H7 (cell line): Measurements from ENCODE around the gene FBXO24. TPM values are rescaled to one million over a fixed set of nuclear protein-coding genes. Genes with fewer than 3 reads are reported as not detected.
"Not testable (repeated sequence)": the region's sequence is repeated elsewhere in the genome, so short reads cannot be mapped to it uniquely, and the experiment has no call there.

Experiments used
- DNase-seq: peaks from one replicate; pipeline ENCODE4 v3.0.0; 2012
- H3K27me3 ChIP-seq: 2 replicates; pipeline ENCODE4 v1.6.0; 2011; ENCODE audit warnings: mild to moderate bottlenecking, low read length; ENCODE audit not compliant: control insufficient read depth, insufficient read depth
- H3K36me3 ChIP-seq: replicated peaks from 2 replicates; pipeline ENCODE4 v1.5.1; 2011; ENCODE audit warnings: low read length; ENCODE audit not compliant: control insufficient read depth, insufficient read depth
- H3K4me3 ChIP-seq: 2 replicates; pipeline ENCODE4 v1.5.1; 2011; ENCODE audit warnings: low read depth, mild to moderate bottlenecking, control low read depth, low read length, moderate library complexity; ENCODE audit not compliant: insufficient read depth
- total RNA-seq: library from RNA; depleted of rRNA; stranded (reverse); fragments of >200 nt; shearing (Covaris generic); gene quantifications from 2 replicates; pipeline ENCODE4 v1.2.3, GENCODE V29; 2014; rRNA removed

The FBXO24 gene, protein sequence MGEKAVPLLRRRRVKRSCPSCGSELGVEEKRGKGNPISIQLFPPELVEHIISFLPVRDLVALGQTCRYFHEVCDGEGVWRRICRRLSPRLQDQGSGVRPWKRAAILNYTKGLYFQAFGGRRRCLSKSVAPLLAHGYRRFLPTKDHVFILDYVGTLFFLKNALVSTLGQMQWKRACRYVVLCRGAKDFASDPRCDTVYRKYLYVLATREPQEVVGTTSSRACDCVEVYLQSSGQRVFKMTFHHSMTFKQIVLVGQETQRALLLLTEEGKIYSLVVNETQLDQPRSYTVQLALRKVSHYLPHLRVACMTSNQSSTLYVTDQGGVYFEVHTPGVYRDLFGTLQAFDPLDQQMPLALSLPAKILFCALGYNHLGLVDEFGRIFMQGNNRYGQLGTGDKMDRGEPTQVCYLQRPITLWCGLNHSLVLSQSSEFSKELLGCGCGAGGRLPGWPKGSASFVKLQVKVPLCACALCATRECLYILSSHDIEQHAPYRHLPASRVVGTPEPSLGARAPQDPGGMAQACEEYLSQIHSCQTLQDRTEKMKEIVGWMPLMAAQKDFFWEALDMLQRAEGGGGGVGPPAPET
- total RNA-seq: 0.94 and 1.7 TPM in 2 replicates

DNA sequence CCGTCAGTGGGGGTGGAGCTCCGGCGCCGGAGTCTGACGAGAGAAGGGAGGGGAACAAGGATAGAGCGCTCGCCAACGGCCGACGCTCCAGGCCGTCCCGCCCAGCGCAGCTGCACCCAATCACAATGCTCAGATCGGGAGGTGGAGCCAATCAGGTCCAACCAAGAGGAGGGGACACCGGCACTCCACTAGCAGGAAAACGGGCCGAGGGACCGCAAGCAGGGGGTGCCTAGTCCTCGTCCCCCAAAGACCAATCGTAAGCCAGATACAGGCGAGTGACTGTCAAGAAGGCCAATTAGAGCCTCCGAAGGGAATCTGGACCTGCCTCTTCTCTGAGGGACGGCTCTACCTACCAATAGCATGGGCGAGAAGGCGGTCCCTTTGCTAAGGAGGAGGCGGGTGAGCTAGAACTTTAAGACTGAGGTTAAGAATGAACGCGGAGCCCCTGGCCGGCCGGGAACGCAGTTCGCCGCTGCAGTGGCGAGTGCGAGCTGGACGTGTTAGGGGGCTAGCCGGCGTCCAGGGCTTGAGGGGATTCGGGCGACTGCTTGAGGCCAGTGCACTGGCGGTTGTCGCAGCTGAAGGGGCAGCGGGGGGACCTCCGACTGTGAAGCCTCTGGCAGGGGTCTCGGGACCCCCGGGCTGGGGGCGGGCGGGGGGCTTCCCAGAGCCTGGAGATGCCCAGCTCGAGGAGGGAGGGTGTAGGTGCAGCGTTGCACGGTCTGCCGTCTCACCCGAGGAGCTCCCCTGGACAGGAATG lies at the start of gene FBXO24:
Gene FBXO24 (plus strand): TSS at position 63 of the 760 bp plus-strand sequence. CDS start 298 bp downstream, at position 361.
- peak within 1 kb of the TSS; percentile 98 for H3K4me3 ChIP-seq
- peaks cover 12% of the 10 kb centered on the region; the same call in 1 of the 2 replicates for H3K27me3 ChIP-seq
- peaks cover 6% of the 10 kb centered on the region for H3K36me3 ChIP-seq
- DNase-seq: peak; percentile 100

DNA sequence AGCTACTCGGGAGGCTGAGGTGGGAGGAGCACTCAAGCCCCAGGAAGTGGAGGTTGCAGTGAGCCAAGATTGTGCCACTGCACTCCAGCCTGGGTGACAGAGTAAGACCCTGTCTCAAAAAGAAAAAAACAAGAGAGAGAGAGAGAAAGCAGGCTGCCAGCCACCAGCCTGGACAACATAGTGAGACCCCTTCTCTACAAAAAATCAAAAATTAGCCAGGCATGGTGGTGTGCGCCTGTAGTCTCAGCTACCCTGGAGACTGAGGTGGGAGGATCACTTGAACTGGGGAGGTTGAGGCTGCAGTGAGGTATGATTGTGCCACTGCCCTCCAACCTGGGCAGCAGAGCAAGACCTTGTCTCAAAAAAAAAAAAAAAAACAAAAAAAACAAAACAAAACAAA lies 49.4 kb upstream of the FBXO24 start:
- not testable (repeated sequence) for H3K4me3 ChIP-seq, DNase-seq, H3K36me3 ChIP-seq
- H3K27me3 ChIP-seq: peaks cover 13% of the 10 kb centered on the region

DNA sequence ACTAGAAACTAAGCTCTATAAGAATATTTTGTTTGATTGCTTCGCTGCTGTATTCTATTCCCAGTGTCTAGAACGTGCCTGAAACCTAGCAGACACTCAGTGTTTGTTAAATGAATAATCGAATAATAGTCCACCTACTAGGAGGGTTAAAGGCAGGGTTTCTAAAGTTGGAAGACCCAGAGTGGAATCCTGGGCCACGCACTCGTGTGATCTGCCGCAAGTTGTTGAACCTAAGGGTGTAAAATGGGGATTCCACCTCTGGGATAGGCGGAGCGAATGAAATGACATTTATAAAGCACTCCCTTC lies 47.8 kb upstream of the FBXO24 start:
- H3K36me3 ChIP-seq: no peaks in the 10 kb centered on the region
- peak overlapping the region; percentile 45 for H3K4me3 ChIP-seq
- no peak for DNase-seq
- peaks cover 13% of the 10 kb centered on the region for H3K27me3 ChIP-seq

DNA sequence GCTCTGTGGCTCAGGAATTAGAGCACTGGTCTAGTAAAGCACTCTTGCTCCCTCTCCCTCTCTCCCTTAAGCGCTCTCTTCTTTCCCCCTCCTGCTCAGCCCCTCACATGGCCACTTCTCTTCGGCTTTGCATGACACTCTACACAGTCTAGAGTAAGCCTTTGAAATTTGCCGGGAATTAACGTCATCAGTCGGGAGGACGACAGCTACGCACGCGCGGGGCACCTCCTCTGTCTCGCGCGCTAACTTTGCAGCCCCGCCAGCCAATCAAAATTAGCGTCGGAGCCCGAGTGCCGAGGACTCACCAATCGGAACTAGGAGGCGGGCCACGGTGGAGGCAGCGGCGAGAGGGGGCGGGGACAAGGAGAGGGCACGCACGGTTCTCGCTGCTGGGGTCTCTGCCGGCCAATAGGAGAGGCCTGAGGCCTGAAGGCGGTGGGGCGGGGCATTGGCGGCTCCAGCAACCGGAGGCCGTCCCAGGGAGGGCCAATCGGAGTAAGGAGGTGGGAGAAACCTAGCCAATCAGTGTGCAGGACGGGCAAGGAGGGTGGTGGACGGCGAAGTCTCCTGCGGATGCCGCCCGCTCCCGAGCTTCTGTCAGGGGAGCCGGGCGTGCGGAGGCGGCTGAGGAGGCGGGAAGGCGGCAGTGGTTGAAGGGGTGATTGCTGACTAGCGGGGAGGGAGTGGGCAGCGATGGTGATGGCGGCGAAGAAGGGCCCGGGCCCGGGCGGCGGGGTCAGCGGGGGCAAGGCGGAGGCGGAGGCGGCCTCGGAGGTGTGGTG lies 47.3 kb upstream of the FBXO24 start, which contains the start of gene AGFG2:
Gene AGFG2 (plus strand): TSS at position 550 of the 782 bp plus-strand sequence. CDS start 144 bp downstream, at position 694.
- Histone ChIP-seq H3K4me3 (peak within 1 kb of the TSS; percentile 75), H3K36me3 (no peaks in the 10 kb centered on the region), H3K27me3 (peaks cover 13% of the 10 kb centered on the region)
- peak; percentile 100 for DNase-seq

DNA sequence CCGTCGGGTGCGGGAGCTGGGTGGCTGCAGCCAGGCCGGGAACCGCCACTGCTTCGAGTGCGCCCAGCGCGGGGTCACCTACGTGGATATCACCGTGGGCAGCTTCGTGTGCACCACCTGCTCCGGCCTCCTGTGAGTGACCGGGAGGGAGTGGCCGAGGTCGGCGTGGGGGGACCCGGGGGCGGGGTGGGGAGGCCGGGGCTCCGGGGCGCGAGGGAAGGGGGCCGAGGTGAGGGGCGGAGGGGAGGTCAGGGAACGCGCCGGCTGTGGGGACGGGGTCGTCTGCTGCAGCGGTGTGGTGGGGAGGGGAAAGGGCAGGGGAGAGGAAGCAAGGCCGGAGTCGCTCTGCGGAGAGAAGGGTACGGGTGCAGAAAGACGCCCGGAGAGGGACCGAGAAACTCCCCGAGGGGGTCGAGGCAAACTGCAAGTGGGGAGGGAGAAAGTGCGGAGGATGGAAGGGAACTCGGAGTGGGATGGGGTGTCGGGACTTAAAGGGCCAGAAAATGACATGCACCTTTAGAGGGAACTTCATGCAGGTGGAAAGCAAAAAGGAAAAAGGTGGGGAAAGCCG lies 46.6 kb upstream of the FBXO24 start:
- Histone ChIP-seq H3K4me3 (peak overlapping the region; percentile 75), H3K36me3 (no peaks in the 10 kb centered on the region), H3K27me3 (peaks cover 13% of the 10 kb centered on the region)
- DNase-seq: peak; percentile 79

DNA sequence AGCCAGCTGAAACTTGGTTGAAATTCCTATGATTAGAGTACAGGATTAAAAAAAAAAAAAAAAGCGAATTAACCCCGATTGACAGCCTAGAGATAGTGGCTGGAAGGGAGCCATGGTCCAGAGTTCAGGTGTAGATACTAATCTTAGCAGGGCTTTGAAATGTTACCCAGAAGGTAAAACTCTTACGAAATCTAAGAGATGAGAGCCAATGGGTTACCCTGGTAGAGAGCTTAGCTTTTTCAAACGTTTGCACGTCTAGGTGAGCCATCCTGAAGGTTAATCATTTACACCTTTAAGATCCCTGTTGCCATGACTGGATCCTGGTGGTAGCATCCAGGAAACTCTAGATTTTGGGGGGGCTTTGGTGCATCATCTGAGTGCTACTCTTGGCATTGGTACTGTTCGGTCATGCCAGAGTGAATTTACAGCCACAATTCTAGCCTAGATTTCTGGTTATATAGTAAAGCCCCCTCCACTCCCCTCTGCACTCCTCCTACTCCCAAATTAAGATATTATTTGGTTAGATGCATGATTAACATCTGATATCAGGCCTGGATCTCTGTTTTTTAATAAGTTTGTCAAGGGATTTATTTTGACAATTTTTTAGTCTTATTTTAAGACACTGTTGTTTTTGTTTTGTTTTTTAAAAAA lies 45.9 kb upstream of the FBXO24 start:
- DNase-seq: no peak
- H3K4me3 ChIP-seq: peak overlapping the region; percentile 75
- no peaks in the 10 kb centered on the region for H3K36me3 ChIP-seq

DNA sequence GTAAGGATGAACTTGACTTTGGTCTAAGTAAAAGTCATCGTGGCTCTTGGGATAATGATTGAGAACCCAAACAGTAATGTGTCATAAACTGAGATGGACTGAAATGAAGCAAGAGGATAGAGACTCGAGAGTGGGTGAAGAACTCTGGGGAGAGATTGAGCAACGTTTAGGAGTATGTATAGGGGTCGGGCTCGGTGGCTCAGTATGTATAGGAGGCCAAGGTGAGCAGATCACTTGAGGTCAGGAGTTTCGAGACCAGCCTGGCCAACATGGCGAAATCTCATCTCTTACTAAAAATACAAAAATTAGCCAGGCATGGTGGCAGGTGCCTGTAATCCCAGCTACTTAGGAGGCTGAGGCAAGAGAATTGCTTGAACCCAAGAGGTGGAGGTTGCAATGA lies 44.8 kb upstream of the FBXO24 start:
- not testable (repeated sequence) for H3K36me3 ChIP-seq, DNase-seq

More for the DNA sequence above, 45.9 kb upstream of the FBXO24 start:
- H3K27me3 ChIP-seq: peaks cover 13% of the 10 kb centered on the region

DNA sequence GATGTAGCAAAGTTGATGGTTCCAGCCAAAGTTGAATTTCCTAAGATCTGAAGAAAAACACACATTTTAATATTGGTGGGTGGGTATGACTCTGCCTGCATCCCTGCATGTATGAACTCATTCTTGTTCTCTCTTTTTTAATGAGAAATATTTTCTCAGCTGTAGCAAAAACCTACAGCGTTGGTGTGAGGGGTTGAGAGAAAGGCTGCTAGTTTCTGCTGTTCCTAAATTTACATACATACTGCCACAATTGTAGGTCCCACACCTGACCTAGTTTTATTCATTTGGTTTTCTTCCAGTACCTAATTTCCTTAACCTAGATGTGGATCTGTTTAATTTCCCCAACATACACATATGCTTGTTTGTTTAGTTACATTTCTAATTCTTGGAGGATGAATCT lies 42.5 kb upstream of the FBXO24 start:
- peaks cover 13% of the 10 kb centered on the region for H3K27me3 ChIP-seq
- H3K36me3 ChIP-seq: no peaks in the 10 kb centered on the region
- DNase-seq: no peak
- H3K4me3 ChIP-seq: no peak overlapping the region

More for the DNA sequence above, 44.8 kb upstream of the FBXO24 start:
- H3K4me3 ChIP-seq: not testable (repeated sequence)
- peaks cover 13% of the 10 kb centered on the region for H3K27me3 ChIP-seq

DNA sequence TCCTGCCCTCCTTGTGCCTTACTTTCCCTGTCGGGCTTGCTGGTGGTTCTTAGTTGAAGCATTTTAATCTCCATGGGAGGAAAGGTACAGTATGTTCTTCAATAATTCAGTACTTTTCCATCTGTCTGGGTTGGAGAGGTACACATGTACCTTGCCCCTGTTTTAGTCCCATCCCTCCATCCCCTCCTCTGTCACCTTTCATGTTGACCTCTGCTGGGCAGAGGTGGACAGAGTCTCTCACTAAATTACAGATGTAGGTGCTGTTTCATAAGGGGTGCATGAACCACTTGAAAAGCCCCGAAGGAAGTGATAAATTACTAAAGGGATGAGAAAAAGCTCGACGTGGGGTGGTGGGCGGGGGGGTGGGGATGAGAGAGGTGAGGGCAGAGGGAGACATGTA lies 41.7 kb upstream of the FBXO24 start:
- H3K27me3 ChIP-seq: peaks cover 13% of the 10 kb centered on the region
- DNase-seq: no peak
- no peak overlapping the region for H3K4me3 ChIP-seq
- no peaks in the 10 kb centered on the region for H3K36me3 ChIP-seq

DNA sequence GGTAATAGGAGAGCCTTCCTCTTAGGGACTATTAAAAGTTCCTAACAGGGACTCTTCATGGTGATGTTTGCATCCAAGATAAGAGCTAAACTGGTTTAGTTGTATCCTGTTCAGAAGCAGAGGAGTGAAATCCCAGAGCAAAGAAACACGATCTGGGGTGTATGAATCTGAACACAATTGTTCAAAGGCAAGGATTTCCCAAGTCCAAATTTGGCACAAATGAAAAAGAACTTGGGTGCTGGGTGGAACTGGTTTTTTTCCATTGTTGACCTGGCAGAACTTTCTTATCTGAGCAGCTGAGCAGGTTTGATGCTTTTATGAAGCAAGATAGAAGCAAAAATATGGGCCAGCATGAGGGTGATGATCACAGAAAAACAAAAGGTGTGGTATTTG lies 41.2 kb upstream of the FBXO24 start:
- Histone ChIP-seq H3K36me3 (no peaks in the 10 kb centered on the region), H3K4me3 (no peak overlapping the region), H3K27me3 (peaks cover 8% of the 10 kb centered on the region; the same call in 1 of the 2 replicates)
- DNase-seq: no peak

DNA sequence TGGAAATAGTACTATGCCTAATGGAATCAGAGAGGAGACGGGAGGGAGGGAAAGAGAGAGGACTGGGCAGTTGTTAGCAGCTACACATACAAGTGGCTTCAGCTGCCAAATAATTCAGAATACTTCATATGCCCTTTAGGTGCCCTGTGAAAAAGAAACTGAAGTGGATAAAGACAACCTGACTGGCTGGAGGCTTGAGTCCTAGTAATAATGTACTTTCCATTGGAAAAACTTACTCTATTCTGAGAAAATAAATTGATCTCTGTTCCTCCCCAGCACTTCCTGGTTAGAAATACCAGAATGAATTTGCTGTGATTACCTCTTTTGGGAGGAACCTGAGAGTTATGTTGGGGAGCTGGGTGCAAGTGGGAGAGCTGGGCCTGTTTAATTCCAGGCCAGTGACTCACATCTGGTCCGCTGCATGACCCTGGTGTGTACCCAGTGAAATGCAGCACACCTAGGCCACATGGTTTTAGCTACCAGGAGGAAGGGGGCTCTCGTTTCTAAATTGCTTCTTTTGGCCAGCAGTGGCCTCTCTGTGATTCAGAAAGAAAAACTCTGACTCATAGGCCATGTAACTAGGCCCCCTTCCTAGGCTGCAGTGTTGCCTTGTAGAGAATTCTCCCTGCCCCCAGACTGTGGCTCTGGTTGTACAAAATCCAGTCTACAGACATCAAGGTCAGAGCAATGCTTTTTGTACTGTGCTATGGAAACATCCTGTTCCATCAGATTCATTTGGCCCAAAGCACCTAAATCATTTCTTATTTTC lies 40.6 kb upstream of the FBXO24 start:
- Histone ChIP-seq H3K36me3 (no peaks in the 10 kb centered on the region), H3K4me3 (no peak overlapping the region), H3K27me3 (peaks cover 4% of the 10 kb centered on the region; the same call in 1 of the 2 replicates)
- peak; percentile 69 for DNase-seq

DNA sequence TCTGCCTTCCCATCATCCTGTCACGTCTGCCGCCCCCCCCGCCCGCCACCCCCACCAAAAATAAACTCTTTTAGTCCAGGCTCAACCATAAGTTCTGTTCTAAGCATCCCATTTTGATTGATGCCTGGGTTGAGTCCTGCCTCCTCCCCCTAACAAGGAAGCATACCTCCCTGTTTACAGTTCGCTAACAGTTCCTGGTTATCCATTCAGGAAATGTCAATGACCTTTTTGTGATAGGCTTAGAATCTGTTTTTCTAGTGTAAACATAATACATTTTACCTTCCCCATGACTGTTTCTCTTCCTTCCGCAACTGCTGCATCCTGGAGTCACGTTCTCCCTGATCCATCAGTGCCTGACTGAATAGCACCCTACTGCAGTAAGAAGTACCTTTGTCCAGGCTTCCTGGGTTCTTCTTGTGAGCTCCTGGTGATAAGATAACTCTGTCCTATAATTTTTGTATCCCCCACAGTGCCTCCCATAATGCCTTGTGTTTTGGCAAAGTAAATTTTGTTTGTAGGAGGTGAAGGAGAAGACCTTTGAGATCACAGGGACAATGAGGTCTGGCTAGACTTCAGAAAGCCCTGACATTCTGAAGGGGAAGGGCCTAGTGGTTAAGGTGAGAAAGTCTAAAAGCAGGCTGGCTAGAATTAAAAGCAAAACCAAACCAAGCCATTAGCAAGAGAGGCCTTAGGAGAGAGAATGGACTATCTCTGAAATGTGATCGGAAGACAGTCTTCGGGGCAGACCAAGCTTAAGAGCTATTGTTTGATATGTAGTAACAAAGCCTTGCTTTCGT lies 39.8 kb upstream of the FBXO24 start:
- DNase-seq: no peak
- no peaks in the 10 kb centered on the region for H3K36me3 ChIP-seq
- H3K4me3 ChIP-seq: no peak overlapping the region
- no peaks in the 10 kb centered on the region for H3K27me3 ChIP-seq
